ENCODE measurements around the gene NEK4. TPM values are rescaled to one million over a fixed set of nuclear protein-coding genes. Genes with fewer than 3 reads are reported as not detected.
"Not testable (repeated sequence)": the region's sequence is repeated elsewhere in the genome, so short reads cannot be mapped to it uniquely, and the experiment has no call there.

NEK4 gene
- total and polyA plus RNA-seq, 9 donors, result 8.4 to 14.9 (median 10.5) TPM

GRCh38 chr3:52685709-52686691 lies 84.7 kb downstream of the NEK4 start, which contains the start of the genes GNL3 and PBRM1:
Gene GNL3, plus strand, starts transcription at chr3:52686032. Its CDS starts 61 bp downstream, at chr3:52686093.
Gene PBRM1, minus strand, starts transcription at chr3:52685913.
- Histone ChIP-seq H3K27me3 (ENCODE audit: control insufficient read depth, insufficient read depth, low read length) (no peaks in the 10 kb centered on the region), H3K4me3 (ENCODE audit: low read length) (peak within 1 kb of the TSS; percentile 93), H3K27ac (ENCODE audit: low read length) (peak within 1 kb of the TSS; percentile 97), H3K36me3 (ENCODE audit: control insufficient read depth, insufficient read depth, low read length) (peaks cover 42% of the 10 kb centered on the region), H3K9me3 (replicated peaks; ENCODE audit: control insufficient read depth, low read depth, low read length) (no peaks in the 10 kb centered on the region), H3K4me1 (ENCODE audit: control insufficient read depth, insufficient read depth, low read length) (peaks cover 10% of the 10 kb centered on the region)
- under 1% methylated on average over 78 of the region's 82 CpGs for whole genome bisulfite sequencing (ENCODE audit: insufficient coverage)
- peak; percentile 99 for DNase-seq

DNA sequence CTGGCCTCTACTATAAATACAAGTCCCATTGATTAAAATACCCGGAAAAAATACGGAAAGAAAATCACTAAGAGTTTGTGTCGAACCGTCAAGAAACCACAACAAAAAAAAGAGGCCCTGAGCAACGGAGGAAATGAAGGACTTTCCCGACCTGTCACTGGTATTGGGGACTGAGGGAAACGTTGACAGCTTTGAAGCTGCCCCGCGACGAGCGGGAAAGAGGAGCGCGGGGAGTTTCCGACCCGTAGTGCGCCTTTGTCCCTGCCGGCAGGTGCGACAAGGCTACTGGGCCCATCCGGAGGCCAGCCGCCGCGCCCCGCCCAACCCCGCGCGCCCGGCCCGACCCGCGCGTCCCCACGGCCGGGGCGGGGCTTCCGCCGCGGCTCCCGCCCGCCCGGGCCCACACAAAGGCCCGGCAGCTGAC lies 85.4 kb downstream of the NEK4 start:
- H3K36me3 ChIP-seq (ENCODE audit: control insufficient read depth, insufficient read depth, low read length), result peaks cover 40% of the 10 kb centered on the region
- H3K9me3 ChIP-seq (replicated peaks; ENCODE audit: control insufficient read depth, low read depth, low read length), result no peaks in the 10 kb centered on the region
- no peaks in the 10 kb centered on the region for H3K27me3 ChIP-seq (ENCODE audit: control insufficient read depth, insufficient read depth, low read length)
- DNase-seq, result peak; percentile 90
- WGBS (ENCODE audit: insufficient coverage), result under 1% methylated on average over 37 of the region's 41 CpGs
- H3K27ac ChIP-seq (ENCODE audit: low read length), result peak overlapping the region; percentile 97
- H3K4me1 ChIP-seq (ENCODE audit: control insufficient read depth, insufficient read depth, low read length), result peaks cover 10% of the 10 kb centered on the region
- peak overlapping the region; percentile 93 for H3K4me3 ChIP-seq (ENCODE audit: low read length)

GRCh38 chr3:52684184-52684583 lies 86.6 kb downstream of the NEK4 start:
- Histone ChIP-seq H3K36me3 (ENCODE audit: control insufficient read depth, insufficient read depth, low read length) (peaks cover 37% of the 10 kb centered on the region), H3K4me1 (ENCODE audit: control insufficient read depth, insufficient read depth, low read length) (peaks cover 10% of the 10 kb centered on the region), H3K9me3 (replicated peaks; ENCODE audit: control insufficient read depth, low read depth, low read length) (no peaks in the 10 kb centered on the region), H3K4me3 (ENCODE audit: low read length) (no peak overlapping the region), H3K27me3 (ENCODE audit: control insufficient read depth, insufficient read depth, low read length) (no peaks in the 10 kb centered on the region), H3K27ac (ENCODE audit: low read length) (no peak overlapping the region)
- no CpG with 5 or more reads among the region's 5 CpGs for WGBS (ENCODE audit: insufficient coverage)
- no peak for DNase-seq

- peaks cover 10% of the 10 kb centered on the region for H3K4me1 ChIP-seq (ENCODE audit: control insufficient read depth, insufficient read depth, low read length)
- no peak for DNase-seq
- peaks cover 35% of the 10 kb centered on the region for H3K36me3 ChIP-seq (ENCODE audit: control insufficient read depth, insufficient read depth, low read length)
- no peak overlapping the region for H3K4me3 ChIP-seq (ENCODE audit: low read length)
- H3K9me3 ChIP-seq (replicated peaks; ENCODE audit: control insufficient read depth, low read depth, low read length), result no peaks in the 10 kb centered on the region
- WGBS (ENCODE audit: insufficient coverage), result no CpG with 5 or more reads among the region's 6 CpGs
- H3K27me3 ChIP-seq (ENCODE audit: control insufficient read depth, insufficient read depth, low read length), result no peaks in the 10 kb centered on the region
- H3K27ac ChIP-seq (ENCODE audit: low read length), result no peak overlapping the region
Observed at GRCh38 chr3:52683611-52684010, 87.1 kb downstream of the NEK4 start.

- Histone ChIP-seq H3K36me3 (ENCODE audit: control insufficient read depth, insufficient read depth, low read length) (peaks cover 32% of the 10 kb centered on the region), H3K4me3 (ENCODE audit: low read length) (no peak overlapping the region), H3K9me3 (replicated peaks; ENCODE audit: control insufficient read depth, low read depth, low read length) (no peaks in the 10 kb centered on the region), H3K27ac (ENCODE audit: low read length) (no peak overlapping the region), H3K4me1 (ENCODE audit: control insufficient read depth, insufficient read depth, low read length) (peaks cover 8% of the 10 kb centered on the region), H3K27me3 (ENCODE audit: control insufficient read depth, insufficient read depth, low read length) (no peaks in the 10 kb centered on the region)
- DNase-seq, result peak; percentile 43
Observed at GRCh38 chr3:52682016-52682415, 88.7 kb downstream of the NEK4 start.

GRCh38 chr3:52681596-52681995 lies 89.1 kb downstream of the NEK4 start:
- H3K36me3 ChIP-seq (ENCODE audit: control insufficient read depth, insufficient read depth, low read length), result peaks cover 35% of the 10 kb centered on the region
- H3K27me3 ChIP-seq (ENCODE audit: control insufficient read depth, insufficient read depth, low read length), result no peaks in the 10 kb centered on the region
- DNase-seq, result no peak
- peaks cover 6% of the 10 kb centered on the region for H3K4me1 ChIP-seq (ENCODE audit: control insufficient read depth, insufficient read depth, low read length)
- WGBS (ENCODE audit: insufficient coverage), result no CpG with 5 or more reads among the region's 3 CpGs
- no peak overlapping the region for H3K27ac ChIP-seq (ENCODE audit: low read length)
- H3K9me3 ChIP-seq (replicated peaks; ENCODE audit: control insufficient read depth, low read depth, low read length), result no peaks in the 10 kb centered on the region
- no peak overlapping the region for H3K4me3 ChIP-seq (ENCODE audit: low read length)

DNA sequence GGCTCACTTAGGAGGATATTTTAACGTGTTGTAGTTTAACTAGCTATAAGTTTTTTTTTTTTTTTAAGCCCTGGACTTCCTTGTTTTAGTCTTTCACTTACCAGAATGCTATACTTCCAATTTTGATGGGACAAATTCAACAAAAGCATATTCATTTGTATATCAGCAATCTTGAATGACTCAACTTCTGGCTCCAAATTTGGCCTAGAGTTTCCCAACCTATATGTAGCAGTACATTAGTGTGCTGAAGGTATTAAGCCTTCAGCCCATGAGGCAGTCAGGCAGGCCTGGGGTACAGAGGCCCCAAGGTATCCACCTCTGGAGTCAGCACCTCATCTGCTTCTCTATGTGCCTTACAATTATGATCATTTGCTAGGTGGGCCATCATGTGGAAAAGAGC lies 90.9 kb downstream of the NEK4 start:
- Histone ChIP-seq H3K4me1 (ENCODE audit: control insufficient read depth, insufficient read depth, low read length) (peaks cover 6% of the 10 kb centered on the region), H3K27ac (ENCODE audit: low read length) (no peak overlapping the region), H3K36me3 (ENCODE audit: control insufficient read depth, insufficient read depth, low read length) (peaks cover 45% of the 10 kb centered on the region), H3K4me3 (ENCODE audit: low read length) (no peak overlapping the region), H3K27me3 (ENCODE audit: control insufficient read depth, insufficient read depth, low read length) (no peaks in the 10 kb centered on the region), H3K9me3 (replicated peaks; ENCODE audit: control insufficient read depth, low read depth, low read length) (no peaks in the 10 kb centered on the region)
- no CpG with 5 or more reads among the region's 1 CpG for WGBS (ENCODE audit: insufficient coverage)
- DNase-seq, result no peak

- Histone ChIP-seq H3K4me3 (ENCODE audit: low read length) (no peak overlapping the region), H3K36me3 (ENCODE audit: control insufficient read depth, insufficient read depth, low read length) (peaks cover 47% of the 10 kb centered on the region), H3K4me1 (ENCODE audit: control insufficient read depth, insufficient read depth, low read length) (peaks cover 6% of the 10 kb centered on the region), H3K9me3 (replicated peaks; ENCODE audit: control insufficient read depth, low read depth, low read length) (no peaks in the 10 kb centered on the region), H3K27ac (ENCODE audit: low read length) (no peak overlapping the region), H3K27me3 (ENCODE audit: control insufficient read depth, insufficient read depth, low read length) (no peaks in the 10 kb centered on the region)
- no peak for DNase-seq
- WGBS (ENCODE audit: insufficient coverage), result no CpG with 5 or more reads among the region's 3 CpGs
Observed at GRCh38 chr3:52679199-52679538, 91.6 kb downstream of the NEK4 start.

- WGBS (ENCODE audit: insufficient coverage), result 100% methylated on average over 1 of the region's 6 CpGs
Observed at GRCh38 chr3:52678265-52679198, 92.2 kb downstream of the NEK4 start.

GRCh38 chr3:52676201-52676600 lies 94.5 kb downstream of the NEK4 start:
- not testable (repeated sequence) for H3K27ac ChIP-seq (ENCODE audit: low read length); H3K4me3 ChIP-seq (ENCODE audit: low read length); DNase-seq; H3K4me1 ChIP-seq (ENCODE audit: control insufficient read depth, insufficient read depth, low read length); H3K27me3 ChIP-seq (ENCODE audit: control insufficient read depth, insufficient read depth, low read length); H3K9me3 ChIP-seq (replicated peaks; ENCODE audit: control insufficient read depth, low read depth, low read length)
- H3K36me3 ChIP-seq (ENCODE audit: control insufficient read depth, insufficient read depth, low read length), result peaks cover 61% of the 10 kb centered on the region
- 71% methylated on average over 1 of the region's 3 CpGs for WGBS (ENCODE audit: insufficient coverage)

More at GRCh38 chr3:52678265-52679198, 92.2 kb downstream of the NEK4 start:
- peaks cover 2% of the 10 kb centered on the region for H3K4me1 ChIP-seq (ENCODE audit: control insufficient read depth, insufficient read depth, low read length)
- peaks cover 50% of the 10 kb centered on the region for H3K36me3 ChIP-seq (ENCODE audit: control insufficient read depth, insufficient read depth, low read length)
- no peak for DNase-seq
- H3K27me3 ChIP-seq (ENCODE audit: control insufficient read depth, insufficient read depth, low read length), result no peaks in the 10 kb centered on the region
- H3K9me3 ChIP-seq (replicated peaks; ENCODE audit: control insufficient read depth, low read depth, low read length), result no peaks in the 10 kb centered on the region
- H3K27ac ChIP-seq (ENCODE audit: low read length), result no peak overlapping the region
- no peak overlapping the region for H3K4me3 ChIP-seq (ENCODE audit: low read length)
